ENCODE data around the gene CRHR1. TPM values are rescaled to one million over a fixed set of nuclear protein-coding genes. Genes with fewer than 3 reads are reported as not detected.

The CRHR1 gene
- polyA plus RNA-seq, 1 of the 3 experiments (the other 2 are of a cell fraction) = 0.13 TPM

DNA sequence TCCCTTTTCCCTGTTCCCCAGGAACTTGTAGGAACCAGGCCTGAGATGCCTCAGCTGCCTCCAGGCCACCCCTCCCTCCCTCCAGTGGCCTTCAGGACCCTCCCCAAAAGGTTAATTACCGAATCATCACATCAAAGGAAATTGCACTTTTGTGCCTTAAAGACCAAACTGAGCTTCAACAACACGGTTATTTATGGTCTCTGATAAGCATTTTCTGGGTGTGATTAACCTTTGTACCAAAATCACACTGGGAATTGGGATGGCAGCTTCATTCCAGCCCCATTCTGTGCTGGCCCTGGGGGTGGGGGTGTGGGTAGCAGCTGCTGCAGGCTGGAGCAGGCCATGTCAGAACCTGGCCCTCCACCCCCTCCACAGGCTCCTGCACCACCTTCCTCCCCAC is 16.7 kb downstream of the CRHR1 start (continued):
- TF ChIP-seq, protein P1, sequence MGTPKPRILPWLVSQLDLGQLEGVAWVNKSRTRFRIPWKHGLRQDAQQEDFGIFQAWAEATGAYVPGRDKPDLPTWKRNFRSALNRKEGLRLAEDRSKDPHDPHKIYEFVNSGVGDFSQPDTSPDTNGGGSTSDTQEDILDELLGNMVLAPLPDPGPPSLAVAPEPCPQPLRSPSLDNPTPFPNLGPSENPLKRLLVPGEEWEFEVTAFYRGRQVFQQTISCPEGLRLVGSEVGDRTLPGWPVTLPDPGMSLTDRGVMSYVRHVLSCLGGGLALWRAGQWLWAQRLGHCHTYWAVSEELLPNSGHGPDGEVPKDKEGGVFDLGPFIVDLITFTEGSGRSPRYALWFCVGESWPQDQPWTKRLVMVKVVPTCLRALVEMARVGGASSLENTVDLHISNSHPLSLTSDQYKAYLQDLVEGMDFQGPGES (IDR thresholded peaks at IDR 0.05; ENCODE audit: low read depth, low read length) = no peak
- no peak for TF ChIP-seq RXRA (IDR thresholded peaks at IDR 0.05; ENCODE audit: borderline replicate concordance, low read depth)
- no peak for TF ChIP-seq ELF1 (IDR thresholded peaks at IDR 0.05)
- no peak for TF ChIP-seq POLR2AphosphoS5 (IDR thresholded peaks at IDR 0.05; ENCODE audit: low read depth, low read length)
- TF ChIP-seq RFX5 (IDR thresholded peaks at IDR 0.05; ENCODE audit: low read length) = no peak
- TF ChIP-seq, protein P2, sequence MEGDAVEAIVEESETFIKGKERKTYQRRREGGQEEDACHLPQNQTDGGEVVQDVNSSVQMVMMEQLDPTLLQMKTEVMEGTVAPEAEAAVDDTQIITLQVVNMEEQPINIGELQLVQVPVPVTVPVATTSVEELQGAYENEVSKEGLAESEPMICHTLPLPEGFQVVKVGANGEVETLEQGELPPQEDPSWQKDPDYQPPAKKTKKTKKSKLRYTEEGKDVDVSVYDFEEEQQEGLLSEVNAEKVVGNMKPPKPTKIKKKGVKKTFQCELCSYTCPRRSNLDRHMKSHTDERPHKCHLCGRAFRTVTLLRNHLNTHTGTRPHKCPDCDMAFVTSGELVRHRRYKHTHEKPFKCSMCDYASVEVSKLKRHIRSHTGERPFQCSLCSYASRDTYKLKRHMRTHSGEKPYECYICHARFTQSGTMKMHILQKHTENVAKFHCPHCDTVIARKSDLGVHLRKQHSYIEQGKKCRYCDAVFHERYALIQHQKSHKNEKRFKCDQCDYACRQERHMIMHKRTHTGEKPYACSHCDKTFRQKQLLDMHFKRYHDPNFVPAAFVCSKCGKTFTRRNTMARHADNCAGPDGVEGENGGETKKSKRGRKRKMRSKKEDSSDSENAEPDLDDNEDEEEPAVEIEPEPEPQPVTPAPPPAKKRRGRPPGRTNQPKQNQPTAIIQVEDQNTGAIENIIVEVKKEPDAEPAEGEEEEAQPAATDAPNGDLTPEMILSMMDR (IDR thresholded peaks at IDR 0.05) = no peak
- TF ChIP-seq, protein P3, sequence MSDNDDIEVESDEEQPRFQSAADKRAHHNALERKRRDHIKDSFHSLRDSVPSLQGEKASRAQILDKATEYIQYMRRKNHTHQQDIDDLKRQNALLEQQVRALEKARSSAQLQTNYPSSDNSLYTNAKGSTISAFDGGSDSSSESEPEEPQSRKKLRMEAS (IDR thresholded peaks at IDR 0.05; ENCODE audit: low read depth) = no peak

DNA sequence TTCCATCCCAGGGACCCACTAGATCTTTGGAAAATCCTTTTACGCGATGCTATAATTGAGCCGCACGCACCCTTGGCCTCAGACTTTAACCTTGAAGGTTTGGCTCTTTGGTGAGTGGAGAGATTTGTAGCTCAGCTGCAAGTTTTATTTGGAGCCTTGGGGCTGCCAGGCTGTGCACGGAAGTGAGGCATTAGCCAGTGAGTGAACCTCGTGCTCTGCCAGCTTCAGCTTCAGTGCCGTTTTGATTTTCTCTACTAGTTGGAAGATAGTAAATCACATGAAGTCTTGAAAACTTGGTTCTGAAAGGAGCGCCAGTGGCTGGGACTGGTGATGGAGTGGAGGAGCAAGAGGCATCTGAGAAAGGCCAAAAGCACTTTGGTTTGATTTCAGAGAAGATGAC is 17.3 kb downstream of the CRHR1 start:
- no peak overlapping the region for H2AFZ ChIP-seq (ENCODE audit: low read depth)
- ChIA-PET CTCF (interaction anchor here (1.7 to 3.2 kb wide), 4 partner anchors 12 to 30 kb away, joined by 6 to 13 read pairs (median 8); partner anchors contain the start of gene CRHR1), POLR2A (no interaction called here)
- no peaks in the 10 kb centered on the region for H3K79me2 ChIP-seq (ENCODE audit: insufficient read depth)
- H3K9me2 ChIP-seq = no peaks in the 10 kb centered on the region
- peaks cover 22% of the 10 kb centered on the region; the same call in 1 of the 2 replicates for H3K27me3 ChIP-seq (ENCODE audit: insufficient read depth)
- no peaks in the 10 kb centered on the region for H3K4me1 ChIP-seq (ENCODE audit: control insufficient read depth in 1 of 2, insufficient read depth in 2 of 2, low read depth in 1 of 2, low read length in 1 of 2)
- no peak for TF ChIP-seq POLR2AphosphoS5 (IDR thresholded peaks at IDR 0.05; ENCODE audit: low read depth, low read length)
- TF ChIP-seq, protein P3 (IDR thresholded peaks at IDR 0.05; ENCODE audit: low read depth) = no peak
- TF ChIP-seq RCOR1 (IDR thresholded peaks at IDR 0.05; ENCODE audit: low read length) = no peak
- no peak for TF ChIP-seq NFIC (IDR thresholded peaks at IDR 0.05; ENCODE audit: borderline replicate concordance)
- TF ChIP-seq MXI1 (IDR thresholded peaks at IDR 0.05; ENCODE audit: low read depth, low read length) = no peak
- no peak for TF ChIP-seq TEAD4 (IDR thresholded peaks at IDR 0.05; ENCODE audit: borderline replicate concordance, insufficient read depth)
- TF ChIP-seq, protein P4, sequence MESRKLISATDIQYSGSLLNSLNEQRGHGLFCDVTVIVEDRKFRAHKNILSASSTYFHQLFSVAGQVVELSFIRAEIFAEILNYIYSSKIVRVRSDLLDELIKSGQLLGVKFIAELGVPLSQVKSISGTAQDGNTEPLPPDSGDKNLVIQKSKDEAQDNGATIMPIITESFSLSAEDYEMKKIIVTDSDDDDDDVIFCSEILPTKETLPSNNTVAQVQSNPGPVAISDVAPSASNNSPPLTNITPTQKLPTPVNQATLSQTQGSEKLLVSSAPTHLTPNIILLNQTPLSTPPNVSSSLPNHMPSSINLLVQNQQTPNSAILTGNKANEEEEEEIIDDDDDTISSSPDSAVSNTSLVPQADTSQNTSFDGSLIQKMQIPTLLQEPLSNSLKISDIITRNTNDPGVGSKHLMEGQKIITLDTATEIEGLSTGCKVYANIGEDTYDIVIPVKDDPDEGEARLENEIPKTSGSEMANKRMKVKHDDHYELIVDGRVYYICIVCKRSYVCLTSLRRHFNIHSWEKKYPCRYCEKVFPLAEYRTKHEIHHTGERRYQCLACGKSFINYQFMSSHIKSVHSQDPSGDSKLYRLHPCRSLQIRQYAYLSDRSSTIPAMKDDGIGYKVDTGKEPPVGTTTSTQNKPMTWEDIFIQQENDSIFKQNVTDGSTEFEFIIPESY (IDR thresholded peaks at IDR 0.05; ENCODE audit: borderline replicate concordance, low read depth) = no peak
- no peak for TF ChIP-seq GATA2 (CRISPR knock-in tag; IDR thresholded peaks at IDR 0.05)
- TF ChIP-seq RXRA (IDR thresholded peaks at IDR 0.05; ENCODE audit: borderline replicate concordance, low read depth) = no peak
- TF ChIP-seq, protein P5, sequence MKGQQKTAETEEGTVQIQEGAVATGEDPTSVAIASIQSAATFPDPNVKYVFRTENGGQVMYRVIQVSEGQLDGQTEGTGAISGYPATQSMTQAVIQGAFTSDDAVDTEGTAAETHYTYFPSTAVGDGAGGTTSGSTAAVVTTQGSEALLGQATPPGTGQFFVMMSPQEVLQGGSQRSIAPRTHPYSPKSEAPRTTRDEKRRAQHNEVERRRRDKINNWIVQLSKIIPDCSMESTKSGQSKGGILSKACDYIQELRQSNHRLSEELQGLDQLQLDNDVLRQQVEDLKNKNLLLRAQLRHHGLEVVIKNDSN (IDR thresholded peaks at IDR 0.05; ENCODE audit: borderline replicate concordance, low read depth) = no peak
- no peak for TF ChIP-seq EZH2phosphoT487 (IDR thresholded peaks at IDR 0.05; ENCODE audit: borderline replicate concordance, low read depth)
- TF ChIP-seq NRF1 (IDR thresholded peaks at IDR 0.05; ENCODE audit: low read depth, low read length) = no peak
- TF ChIP-seq SIN3A (IDR thresholded peaks at IDR 0.05; ENCODE audit: borderline replicate concordance, low read depth, low read length) = no peak
- no peak for TF ChIP-seq FOXJ3 (CRISPR knock-in tag; IDR thresholded peaks at IDR 0.05)
- TF ChIP-seq, protein P2 (IDR thresholded peaks at IDR 0.05) = no peak
- no peaks in the 10 kb centered on the region for H3K9me3 ChIP-seq
- no peaks in the 10 kb centered on the region for H4K20me1 ChIP-seq (ENCODE audit: insufficient read depth)
- no peak overlapping the region for H3K9ac ChIP-seq
- no peak for DNase-seq
- 82% methylated on average over 8 of the region's 8 CpGs for WGBS (ENCODE audit: low lambda C conversion rate)
- no peaks in the 10 kb centered on the region for H3F3A ChIP-seq (replicated peaks; ENCODE audit: insufficient read depth)
- H3K36me3 ChIP-seq (replicated peaks in 1 of 2; ENCODE audit: control insufficient read depth in 1 of 2, insufficient read depth in 2 of 2, low read length in 1 of 2) = no peaks in the 10 kb centered on the region
- H3K4me3 ChIP-seq (ENCODE audit: low read depth in 2 of 2, low read length in 1 of 2) = no peak overlapping the region
- no peak overlapping the region for H3K27ac ChIP-seq (ENCODE audit: low read depth in 2 of 2, low read length in 1 of 2)
- no peak overlapping the region for H3K4me2 ChIP-seq

Measured in SK-N-SH (cell line).